Limb (tissue), 2 donors: ENCODE measurements around the gene LSM3.
A peak's percentile ranks its signal among the peaks of the same experiment; 100 is the strongest.

ENCODE experiments used
- DNase-seq, 2 donors: peaks; one replicate each; pipeline ENCODE4 v3.0.0-alpha.2; 2016; ENCODE audit errors: extremely low spot score in 2 of 2

The LSM3 gene

DNA sequence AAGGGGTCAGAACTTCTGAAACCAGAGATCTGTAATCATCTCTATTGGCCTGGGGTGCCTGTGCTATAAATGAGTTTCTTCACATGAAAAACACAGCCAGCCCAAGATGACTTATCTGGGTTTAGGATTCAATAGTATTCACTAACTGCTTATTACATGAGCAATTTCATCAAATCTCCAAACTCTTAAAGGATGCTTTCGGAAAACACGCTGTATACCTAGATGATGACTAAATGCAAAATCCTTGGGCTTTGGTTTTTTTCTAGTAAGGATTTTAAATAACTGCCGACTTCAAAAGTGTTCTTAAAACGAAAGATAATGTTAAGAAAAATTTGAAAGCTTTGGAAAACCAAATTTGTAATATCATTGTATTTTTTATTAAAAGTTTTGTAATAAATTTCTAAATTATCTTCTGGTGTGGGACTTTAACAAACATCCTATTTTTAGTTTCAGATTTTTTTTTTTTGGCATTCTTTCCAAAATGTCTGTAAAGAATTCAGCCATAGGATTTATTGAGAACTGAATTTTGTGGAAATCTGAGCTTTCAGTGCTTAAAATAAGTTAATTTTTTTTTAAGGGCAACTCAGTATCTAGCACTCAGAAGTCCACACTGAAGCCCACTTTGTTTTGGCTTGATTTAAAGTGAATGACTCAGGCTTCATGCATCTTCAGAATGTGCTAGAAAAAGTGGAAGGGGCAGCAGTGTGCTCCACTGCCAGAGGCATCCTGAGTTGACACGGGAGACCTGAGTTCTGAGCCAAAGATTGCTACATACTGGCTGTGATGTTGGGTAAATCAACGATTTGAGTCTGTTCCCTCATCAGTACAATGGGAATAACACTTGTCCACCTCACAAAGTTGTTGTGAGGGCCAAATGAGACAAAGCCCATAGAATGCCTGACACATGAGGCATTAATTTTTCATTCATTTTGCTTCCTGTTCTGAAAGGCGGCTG, 35.1 kb upstream of the LSM3 start:
- peak in 1 of 2 donors; percentile 23 for DNase-seq

DNA sequence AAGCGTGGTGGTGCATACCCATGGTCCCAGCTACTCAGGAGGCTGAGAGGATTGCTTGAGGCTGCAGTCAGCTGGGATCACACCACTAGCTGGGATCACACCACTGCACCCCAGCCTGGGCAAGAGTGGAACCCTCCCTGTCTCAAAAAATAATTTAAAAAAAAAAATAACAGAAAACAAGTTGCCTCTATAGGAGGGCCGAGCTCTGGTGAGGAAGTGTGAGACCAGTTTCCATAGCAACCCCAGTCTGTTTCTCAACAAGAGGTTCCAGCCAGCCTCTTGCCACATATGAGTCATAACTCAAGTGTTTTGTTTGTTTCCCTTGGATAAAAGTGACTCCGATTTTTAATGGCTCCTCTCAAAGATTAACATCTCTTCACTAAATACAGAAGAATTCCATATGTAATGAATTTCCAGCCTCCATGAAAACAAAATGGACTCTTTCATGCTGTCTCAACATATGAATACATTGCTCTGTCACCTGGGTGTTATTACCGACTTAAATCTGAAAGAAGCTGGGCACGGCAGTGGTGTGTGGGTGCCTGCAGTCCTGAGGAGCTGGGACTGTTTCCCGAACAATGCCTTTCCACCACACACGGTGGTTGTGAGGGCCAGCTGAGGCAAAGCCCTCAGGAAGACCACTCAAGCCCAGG, 34.1 kb upstream of the LSM3 start:
- DNase-seq, result peak; percentile 49 to 94

DNA sequence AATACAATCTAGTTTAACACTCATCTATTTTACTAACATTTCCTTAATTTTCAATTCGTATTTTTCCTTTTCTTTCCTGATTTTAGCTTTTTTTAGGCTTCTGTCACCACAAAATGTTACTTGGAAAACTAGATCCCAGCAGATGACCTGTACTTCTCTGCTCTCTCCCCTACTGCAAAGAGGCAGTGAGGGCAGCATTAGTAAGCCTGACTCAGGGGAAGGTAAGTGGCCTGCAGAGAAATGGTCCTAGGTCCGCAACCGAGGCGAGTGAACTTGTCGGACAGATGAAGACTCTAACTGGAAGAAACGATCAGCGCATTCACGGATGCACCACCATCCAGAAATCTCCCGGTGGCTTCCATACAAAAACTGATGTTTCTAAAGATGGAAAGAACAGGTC, 33.4 kb upstream of the LSM3 start:
- peak in 1 of 2 donors; percentile 21 for DNase-seq

DNA sequence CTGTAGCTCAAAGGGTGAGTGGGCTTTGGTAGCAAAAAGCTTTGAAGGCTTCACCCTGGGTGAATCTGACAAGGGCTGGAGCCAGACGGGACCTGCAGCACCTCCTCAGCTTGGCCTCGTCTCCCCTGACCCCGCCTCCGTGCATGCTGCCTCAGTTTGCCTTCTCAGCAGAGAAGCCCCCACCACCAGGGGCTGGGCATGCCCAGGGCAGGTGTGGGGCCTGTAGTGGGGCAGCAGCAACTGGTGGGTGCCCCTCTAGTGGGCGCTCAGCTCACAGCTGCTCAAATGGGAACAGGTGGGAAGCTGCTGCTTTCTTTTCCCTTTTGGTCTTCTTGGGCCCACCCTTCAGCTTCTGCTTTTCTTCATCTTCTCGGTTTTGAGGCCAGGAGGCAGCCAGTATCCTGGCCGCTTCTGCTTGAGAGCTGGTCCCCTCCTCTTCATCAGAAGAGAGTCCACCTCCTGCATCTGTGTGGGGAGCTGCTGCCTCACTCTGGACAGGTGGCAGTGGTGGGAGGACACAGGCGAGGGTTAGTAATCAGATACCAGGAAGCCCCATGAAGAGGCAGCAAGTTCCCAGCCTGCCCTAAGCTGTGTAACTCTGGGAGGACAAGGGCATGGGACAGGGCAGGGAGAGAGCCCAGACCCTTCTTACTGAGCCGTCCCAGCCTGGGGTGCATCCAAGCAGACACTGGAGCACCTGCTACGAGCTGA, 32.8 kb upstream of the LSM3 start:
- DNase-seq, result no peak

DNA sequence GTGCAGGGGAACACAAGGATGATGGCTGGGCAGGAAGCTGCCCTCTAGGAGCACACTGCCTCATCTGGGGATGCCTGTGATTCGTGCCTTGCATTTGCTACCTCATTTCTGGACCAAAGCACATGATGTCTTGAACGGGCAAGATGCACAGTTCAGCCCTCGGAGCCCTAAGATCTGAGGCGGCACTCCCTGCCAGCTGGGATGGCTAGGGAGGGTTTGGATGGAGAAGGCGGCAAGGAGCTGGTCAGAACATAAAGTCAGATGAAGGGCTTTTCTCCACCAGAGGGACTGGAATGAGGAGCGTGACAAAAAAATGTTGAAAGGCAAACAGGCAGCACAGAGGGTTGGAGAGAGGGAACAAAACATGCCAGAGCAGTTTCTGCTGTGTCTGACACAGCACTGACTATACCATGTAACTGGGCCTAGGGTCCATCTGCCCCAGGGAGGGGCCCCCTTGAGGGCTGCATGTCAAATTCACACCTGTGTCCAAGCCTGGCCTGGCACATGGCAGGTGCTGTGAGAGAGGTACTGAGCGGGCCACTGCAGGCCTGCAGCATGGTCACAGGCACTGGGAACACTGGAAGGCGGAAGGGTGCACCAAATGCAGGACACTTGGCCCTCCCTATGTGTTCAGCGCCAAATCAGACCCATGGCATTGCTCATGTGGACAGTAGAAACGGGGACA, 32.1 kb upstream of the LSM3 start:
- DNase-seq, result no peak

DNA sequence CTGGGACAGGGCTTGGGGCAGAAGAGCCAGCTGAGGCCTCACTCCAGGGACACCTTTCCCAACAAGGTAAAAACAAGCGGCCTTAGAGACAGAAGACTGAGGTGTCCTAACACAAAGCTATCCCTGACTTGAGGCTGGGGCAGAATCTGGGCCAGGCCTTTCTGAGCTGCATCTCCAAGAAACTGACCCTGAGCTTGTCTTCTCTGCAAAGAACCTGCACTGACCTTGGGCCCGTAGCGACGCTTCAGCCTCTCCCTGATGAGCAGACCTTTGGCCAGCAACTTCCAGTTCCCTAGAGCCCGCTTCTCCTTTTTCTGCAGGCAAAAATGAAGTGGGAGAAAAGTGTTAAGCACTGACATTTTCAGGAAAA, 31.6 kb upstream of the LSM3 start:
- DNase-seq, result no peak

DNA sequence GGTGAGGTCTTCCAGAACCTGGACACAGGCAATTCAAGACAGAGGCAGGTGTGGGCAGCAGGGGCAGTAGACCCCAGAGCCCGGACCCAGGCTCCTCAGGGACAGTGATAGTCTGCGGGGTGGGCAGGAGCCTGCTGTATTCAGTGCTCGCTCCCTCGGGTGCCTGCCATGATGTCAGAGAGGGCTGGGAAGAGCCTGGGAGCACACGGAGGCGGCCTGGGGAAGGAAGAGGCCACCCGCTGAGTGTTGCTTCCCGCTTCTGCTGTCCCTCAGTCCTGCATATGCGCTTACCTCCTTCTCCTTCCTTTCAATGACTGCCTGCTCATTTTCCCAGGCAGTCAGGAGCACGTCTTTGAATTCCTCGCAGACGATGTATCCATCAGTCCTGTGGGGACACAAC, 31.0 kb upstream of the LSM3 start:
- no peak for DNase-seq

DNA sequence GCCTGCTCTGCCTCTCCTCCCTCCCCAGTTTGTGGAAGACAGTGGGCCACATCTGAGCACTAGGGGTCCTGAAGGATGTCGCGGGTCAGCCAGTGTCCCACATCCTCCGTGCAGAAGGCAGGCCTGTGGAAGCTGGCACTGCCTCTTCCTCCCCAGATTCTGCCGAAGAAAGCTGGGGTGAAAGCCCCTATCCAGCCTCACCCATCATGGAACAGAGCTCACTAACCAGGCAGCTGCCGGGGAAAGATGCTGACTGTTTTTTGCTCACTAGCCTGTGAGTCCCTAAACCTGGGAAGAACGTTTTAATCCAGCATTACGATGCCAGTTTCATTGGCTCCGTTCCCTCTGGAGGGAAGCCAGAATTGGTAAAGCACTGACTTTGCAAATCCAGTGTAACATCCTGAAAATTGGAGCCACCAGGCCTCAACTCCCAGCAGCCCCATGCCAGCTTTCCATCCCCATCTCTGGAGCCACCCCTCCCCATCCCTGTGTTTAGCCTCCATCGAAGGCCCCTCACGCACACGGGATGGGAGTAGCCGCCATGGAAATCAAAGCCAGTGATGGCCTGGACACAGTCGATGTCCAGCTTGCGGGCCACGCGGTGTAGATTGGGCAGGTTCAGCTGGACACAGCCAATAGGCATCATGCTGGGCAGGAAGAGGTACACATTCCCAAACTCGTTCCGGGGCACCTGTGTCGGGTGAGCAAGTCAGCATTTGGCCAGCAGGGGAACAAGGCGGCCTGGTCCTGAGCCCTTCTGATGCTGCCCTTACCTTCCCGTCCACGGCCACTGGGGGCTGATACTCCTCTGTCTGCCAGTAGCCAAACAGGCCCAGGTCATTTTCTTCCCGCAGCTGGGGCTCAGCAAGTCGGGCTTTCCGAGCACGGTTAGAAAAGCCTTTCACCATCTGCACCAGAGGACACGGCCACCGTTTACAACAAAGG, 30.3 kb upstream of the LSM3 start:
- DNase-seq, result no peak

DNA sequence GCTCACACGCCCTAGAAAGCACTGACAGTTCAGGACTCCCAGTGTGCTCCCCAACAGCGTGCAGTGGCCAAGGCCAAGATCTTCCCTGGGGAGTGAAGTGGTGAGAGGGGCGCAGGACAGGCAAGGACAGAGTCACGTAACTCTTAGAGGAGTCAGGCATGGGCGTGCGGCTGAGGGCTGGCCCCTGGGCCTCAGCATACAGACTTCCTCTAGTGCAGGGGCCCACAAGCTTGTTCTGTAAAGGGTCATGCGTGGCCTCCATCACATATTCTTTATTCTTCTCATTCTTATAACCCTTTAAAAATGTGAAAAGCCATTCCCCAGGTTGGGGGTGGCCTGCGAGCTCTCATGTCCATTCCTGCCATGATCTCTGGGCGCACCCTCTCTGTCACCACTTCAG, 28.5 kb upstream of the LSM3 start:
- no peak for DNase-seq

DNA sequence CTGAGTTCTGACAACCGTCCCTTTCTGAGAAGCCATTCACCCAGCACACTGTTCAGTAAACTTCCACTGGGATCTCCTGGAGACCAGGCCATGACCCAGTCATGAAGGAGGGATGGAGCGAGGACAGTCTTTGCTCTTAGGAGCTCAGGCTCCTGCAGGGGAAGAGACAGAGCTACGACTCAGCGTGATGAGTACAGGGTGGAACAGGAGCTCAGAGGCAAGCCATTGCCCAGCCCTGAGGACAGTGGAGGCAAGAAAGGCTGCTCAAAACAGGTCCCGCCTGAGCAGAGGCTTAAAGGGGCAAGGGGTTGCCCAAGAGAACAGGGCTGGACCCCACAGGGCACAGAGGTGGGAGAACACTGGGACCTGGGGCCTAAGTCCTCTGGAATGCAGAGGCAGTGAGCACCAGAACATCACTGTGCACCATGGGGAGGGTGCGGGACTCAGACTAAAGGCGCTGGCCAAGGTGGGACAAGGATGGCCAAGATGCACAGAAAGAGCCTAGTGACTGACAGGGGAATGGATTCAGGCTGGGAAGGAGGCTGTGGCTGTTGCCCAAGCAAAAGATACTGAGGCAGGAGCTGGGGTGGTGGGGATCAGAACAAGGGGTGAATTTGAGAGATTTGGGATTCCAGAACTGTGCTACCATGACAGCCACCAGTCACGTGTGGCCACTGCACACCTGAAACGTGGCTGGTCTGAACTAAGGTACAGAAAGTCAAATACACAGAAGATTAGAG, 28.0 kb upstream of the LSM3 start:
- no peak for DNase-seq

DNA sequence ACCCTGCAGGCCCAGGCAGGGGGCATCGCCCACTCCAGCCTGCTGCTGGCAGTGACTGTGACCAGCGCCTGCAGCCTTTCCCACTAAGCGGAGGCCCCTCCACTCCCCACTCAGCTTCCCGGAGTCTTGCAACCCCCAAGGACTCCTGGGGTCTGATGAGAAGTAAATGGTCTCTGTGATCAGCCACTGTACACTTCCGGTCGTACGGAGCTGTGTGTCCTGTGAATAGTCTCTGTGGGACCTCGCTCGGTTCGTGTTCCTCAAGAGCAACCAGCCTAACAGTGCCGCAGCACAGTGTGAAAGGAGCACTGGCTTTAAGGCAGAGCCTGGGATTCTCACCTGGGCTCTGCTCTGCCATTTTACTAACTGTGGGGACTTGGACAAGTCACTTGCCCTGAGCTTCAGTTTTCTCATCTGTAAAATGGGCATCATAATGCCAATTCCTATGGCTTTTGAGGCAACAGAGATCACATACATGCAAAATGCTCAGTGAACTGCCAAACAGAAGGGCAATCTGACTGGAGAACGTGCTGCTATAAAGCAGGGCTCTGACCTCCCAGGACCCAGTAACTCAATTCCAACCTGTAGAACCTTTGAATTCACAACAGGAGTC, 27.0 kb upstream of the LSM3 start:
- DNase-seq, result no peak

DNA sequence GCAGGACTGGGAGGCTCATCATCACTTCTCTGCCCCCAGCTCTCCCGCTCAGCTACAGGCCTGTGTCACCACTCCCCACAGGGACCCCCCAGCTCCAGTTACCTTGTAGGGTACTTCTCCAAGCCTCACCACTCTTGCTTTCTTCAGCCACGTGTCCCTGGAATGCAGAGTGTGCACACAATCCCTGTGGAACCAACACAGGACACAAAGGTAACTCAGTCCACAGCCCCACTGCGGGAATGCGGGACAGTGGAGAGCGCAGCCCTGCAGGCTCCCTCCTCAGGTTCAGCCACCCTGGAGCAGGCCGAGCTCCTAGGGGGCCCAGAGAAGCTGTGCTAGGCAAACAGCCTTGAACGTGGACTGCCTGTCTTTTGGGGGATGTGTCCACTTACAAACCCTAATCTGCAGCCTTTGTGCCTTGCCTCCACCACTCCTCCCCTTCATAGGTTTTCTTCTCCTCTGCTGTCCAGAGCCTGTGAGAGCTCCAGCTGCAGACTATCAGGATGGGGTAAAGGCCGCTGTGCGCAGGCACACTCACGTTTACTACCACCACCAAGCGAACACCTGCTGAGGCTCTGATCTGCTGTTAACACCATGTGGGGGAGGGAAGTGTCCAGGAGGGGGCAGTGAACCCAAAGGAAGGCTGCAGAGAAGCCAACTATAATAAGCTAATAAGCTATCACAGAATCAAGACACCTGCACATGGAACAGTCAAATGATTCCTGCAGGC, 26.2 kb upstream of the LSM3 start:
- DNase-seq, result no peak

DNA sequence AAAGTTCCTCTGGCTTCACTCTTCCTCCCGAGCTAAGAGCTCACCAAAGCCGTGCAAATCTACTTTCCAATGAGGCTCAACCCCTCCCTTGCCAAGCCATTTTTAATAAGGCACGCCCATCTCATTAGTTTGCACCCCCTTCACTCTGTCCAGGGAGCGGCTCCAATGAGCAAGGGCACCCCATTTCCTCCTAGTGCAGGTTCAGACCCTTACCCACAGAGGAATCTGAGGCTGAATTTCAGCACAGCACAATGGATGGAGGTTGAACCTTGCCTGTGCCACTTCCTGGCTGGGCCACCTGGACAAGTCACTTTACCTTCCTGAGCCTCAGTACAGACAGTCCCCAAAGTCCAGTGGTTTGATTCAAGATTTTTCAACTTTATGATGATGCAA, 25.7 kb upstream of the LSM3 start:
- no peak for DNase-seq

DNA sequence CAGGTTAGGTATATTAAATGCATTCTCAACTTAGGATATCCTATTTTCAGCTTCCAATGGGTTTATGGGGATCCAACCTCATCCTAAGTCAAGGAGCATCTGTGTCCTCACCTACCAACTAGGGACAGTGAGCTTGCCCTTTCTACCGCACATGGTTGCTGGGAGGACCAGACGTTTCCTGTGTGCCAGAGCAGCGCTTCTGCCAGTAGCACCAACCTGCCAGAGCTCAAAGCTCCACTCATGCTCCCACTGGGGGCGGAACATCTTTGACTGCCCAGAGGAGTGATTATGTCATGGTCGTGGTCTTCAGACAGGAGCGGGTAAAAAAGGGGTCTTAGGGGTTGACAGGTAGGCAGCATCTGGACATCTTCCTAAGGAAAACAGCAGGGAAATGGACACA, 25.0 kb upstream of the LSM3 start:
- no peak for DNase-seq

DNA sequence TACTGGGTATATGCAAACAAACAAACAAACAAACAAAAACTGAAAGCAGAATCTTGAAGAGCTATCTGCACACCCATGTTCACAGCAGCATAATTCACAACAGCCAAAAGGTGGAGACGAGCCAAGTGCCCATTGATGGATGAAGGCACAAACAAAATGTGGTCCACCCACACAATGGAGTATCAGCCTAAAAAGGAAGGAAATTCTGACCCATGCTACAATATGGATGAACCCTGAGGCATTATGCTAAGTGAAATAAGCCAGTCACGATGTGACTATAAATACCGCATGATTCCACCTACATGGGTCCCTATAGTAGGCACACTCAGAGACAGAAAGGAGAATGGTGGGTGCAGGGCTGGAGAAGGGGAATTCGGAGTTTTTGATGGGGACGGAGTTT, 24.3 kb upstream of the LSM3 start:
- no peak for DNase-seq

DNA sequence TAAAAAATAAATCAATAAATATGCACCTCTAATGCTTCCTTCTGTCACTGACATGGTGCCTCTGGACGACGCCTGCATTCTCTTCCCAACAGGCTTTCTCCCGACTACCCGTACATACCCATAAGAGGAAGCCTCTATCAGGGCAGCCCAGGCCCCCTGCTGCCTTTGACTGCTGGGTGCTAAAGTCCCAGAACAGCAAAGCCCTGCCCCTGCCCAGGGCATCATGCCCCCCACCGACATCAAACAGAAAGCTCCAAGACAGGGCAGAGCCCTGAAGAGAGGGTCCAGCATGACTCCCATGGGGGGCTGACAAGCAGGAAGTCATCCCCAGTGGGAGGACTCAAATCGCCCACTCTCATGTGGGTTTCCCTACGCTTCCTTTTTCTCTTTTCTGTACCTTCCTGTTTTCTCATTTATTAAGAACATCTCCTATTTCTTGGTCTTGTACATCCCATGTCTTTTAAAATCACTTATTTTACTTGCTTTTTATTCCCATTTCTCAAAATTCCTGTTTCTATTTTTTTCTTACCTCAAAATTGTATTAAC, 23.6 kb upstream of the LSM3 start:
- DNase-seq, result no peak

DNA sequence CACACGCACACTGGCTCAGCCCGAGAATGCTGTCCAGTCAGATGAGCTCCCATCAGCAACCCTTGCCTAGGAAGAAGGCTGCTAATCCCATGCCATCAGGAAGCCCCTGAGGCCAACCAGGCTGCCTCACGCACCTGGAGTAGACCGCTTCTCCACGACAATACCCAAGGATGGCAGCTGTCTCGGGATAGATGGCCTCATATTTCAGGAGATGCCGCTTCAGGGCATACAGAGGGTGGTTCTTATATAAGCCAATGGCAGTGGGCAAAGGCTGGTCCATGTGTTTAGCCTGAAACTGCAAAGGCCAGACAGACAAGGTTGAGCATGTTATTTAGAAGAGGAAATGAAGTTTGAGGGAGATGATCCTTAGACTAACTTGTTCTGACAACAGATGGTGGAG, 22.4 kb upstream of the LSM3 start:
- DNase-seq, result no peak

DNA sequence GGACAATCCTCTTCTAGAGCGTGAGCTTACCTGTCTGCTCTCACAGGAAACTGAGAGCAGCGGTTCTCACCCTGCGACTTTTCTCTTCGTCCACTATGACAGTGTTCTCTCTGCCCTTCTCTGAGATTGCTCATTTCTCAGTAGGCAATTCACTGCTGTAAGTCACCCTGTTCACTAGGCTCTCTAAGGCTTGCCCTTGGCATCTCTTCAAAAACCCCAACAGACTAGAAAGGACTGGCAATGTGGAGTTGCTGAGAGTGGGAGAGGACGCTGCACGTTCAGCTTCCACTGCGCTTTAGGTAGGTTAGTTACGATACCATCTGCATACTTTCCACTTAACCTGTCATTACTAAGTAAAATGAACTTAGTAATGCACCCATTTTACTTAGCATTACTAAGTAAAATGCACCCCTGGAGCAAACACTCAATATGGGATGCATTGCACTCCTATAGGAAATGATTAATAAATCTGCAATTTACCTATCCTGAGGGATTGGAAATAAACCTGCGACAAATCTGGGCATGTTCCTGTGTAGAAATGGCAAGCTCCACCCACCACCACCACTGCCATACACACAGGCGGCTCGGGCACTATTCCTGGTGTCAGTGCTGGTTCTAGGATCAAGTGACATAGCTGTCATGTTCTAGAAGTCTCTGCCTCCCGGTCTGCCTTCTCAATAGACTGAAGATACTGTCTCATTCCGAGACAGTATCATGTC, 21.6 kb upstream of the LSM3 start:
- DNase-seq, result no peak
